Esophagus squamous epithelium (tissue), 4 donors: Measurements from ENCODE around the gene NCK1.

ENCODE experiments used
- CTCF ChIP-seq, 6 experiments: fragments of 450-650 bp in 4 of 6; fragments of 200-600 bp in 2 of 6; sonication (generic) in 2 of 6; IDR thresholded peaks; one replicate each; pipeline ENCODE4 v1.5.1; 2016 to 2019; ENCODE audit warnings: antibody characterized with exemption in 6 of 6, mild to moderate bottlenecking in 4 of 6, moderate library complexity in 4 of 6
- POLR2A ChIP-seq, 4 donors: fragments of 450-650 bp; IDR thresholded peaks; one replicate each; pipeline ENCODE4 v1.6.1; 2017; ENCODE audit warnings: antibody characterized with exemption in 4 of 4, mild to moderate bottlenecking in 4 of 4, moderate library complexity in 3 of 4

- TF ChIP-seq POLR2A (IDR thresholded peaks at IDR 0.05) (no peak), CTCF (IDR thresholded peaks at IDR 0.05) (no peak)
These were observed 37.7 kb downstream of the NCK1 start for GRCh38 chr3:136899622-136900158.
